ENCODE measurements around the gene FANCC. TPM values are rescaled to one million over a fixed set of nuclear protein-coding genes. Genes with fewer than 3 reads are reported as not detected.

Gene FANCC
- total RNA-seq, 1 experiment from 2014 or later, result 44.7 TPM

DNA sequence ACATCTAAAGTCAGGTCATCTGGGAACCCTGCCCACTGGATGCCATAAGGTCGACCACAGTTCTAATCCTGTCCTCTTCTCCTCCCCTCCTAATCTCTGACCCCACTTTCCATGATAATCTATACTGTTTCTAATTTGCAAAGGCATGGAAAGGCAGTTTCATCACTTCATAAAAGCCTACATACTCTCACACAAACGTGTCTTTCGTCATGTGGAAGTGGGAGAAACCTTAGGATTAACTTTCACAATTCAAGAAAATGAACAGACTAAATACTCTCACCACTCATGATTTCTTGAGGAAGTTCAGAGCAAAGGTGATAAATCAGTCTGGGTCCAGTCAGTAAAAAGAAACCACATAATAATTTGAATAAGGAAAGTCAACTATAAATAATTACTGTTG, 5.5 kb downstream of the FANCC start:
- peaks cover 37% of the 10 kb centered on the region for H3K79me2 ChIP-seq (ENCODE audit: low read depth)
- intact Hi-C loops (cut with micrococcal nuclease; ENCODE audit: unreplicated experiment), result no loop called here
- TF ChIP-seq, protein P1, sequence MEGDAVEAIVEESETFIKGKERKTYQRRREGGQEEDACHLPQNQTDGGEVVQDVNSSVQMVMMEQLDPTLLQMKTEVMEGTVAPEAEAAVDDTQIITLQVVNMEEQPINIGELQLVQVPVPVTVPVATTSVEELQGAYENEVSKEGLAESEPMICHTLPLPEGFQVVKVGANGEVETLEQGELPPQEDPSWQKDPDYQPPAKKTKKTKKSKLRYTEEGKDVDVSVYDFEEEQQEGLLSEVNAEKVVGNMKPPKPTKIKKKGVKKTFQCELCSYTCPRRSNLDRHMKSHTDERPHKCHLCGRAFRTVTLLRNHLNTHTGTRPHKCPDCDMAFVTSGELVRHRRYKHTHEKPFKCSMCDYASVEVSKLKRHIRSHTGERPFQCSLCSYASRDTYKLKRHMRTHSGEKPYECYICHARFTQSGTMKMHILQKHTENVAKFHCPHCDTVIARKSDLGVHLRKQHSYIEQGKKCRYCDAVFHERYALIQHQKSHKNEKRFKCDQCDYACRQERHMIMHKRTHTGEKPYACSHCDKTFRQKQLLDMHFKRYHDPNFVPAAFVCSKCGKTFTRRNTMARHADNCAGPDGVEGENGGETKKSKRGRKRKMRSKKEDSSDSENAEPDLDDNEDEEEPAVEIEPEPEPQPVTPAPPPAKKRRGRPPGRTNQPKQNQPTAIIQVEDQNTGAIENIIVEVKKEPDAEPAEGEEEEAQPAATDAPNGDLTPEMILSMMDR (conservative IDR thresholded peaks at IDR 0.05), result no peak
- TF ChIP-seq EZH2 (IDR thresholded peaks at IDR 0.05; ENCODE audit: low read depth), result no peak
- no peak overlapping the region for H3K4me2 ChIP-seq
- ChIA-PET POLR2A (ENCODE audit: unreplicated experiment) (no interaction called here), CTCF (no interaction called here)
- H3F3A ChIP-seq (ENCODE audit: insufficient read depth, low read depth), result peaks cover 14% of the 10 kb centered on the region; the same call in 1 of the 2 replicates
- no peak overlapping the region for H3K4me3 ChIP-seq
- no peak overlapping the region for H3K27ac ChIP-seq
- no peaks in the 10 kb centered on the region for H4K20me1 ChIP-seq (ENCODE audit: insufficient read depth)
- H2AFZ ChIP-seq, result no peak overlapping the region
- BruUV-seq (replicated peaks), result no TSS peak
- H3K9me3 ChIP-seq (ENCODE audit: insufficient read depth, low read depth), result no peaks in the 10 kb centered on the region; the same call in 1 of the 2 replicates
- no peak for DNase-seq
- H3K9me2 ChIP-seq (ENCODE audit: insufficient read depth), result no peaks in the 10 kb centered on the region
- H3K36me3 ChIP-seq (ENCODE audit: low read depth), result no peaks in the 10 kb centered on the region
- no peaks in the 10 kb centered on the region for H3K27me3 ChIP-seq (ENCODE audit: insufficient read depth, low read depth)
- H3K4me1 ChIP-seq (replicated peaks; ENCODE audit: insufficient read depth), result peaks cover 33% of the 10 kb centered on the region

DNA sequence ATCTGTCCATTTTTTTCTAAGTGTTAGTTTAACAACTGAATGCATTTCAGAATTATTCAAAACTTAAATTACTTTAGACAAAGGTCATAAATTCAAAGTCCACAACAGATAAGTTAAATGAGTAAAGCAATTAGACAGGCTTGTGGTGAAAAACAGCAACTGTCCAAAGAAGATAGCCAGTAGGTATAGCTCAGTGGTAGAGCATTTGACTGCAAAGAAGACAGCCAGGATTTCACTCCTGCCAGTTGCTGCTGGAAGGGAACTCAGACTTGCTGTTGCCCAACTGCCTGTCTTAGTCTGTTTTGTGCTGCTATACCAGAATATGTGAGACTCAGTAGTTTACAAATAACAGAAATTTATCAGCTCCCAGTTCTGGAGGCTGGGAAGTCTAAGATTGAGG, 10.0 kb downstream of the FANCC start:
- Histone ChIP-seq H3K4me2 (no peak overlapping the region), H3K4me1 (replicated peaks; ENCODE audit: insufficient read depth) (peaks cover 14% of the 10 kb centered on the region), H3K9me2 (ENCODE audit: insufficient read depth) (no peaks in the 10 kb centered on the region; the same call in 1 of the 2 replicates), H3K9me3 (ENCODE audit: insufficient read depth, low read depth) (no peaks in the 10 kb centered on the region; the same call in 1 of the 2 replicates), H3K27me3 (ENCODE audit: insufficient read depth, low read depth) (no peaks in the 10 kb centered on the region), H3K79me2 (ENCODE audit: low read depth) (peaks cover 26% of the 10 kb centered on the region; the same call in 1 of the 2 replicates), H3K27ac (no peak overlapping the region), H3F3A (ENCODE audit: insufficient read depth, low read depth) (peaks cover 9% of the 10 kb centered on the region; the same call in 1 of the 2 replicates), H2AFZ (no peak overlapping the region), H3K4me3 (no peak overlapping the region), H3K36me3 (ENCODE audit: low read depth) (no peaks in the 10 kb centered on the region), H4K20me1 (ENCODE audit: insufficient read depth) (no peaks in the 10 kb centered on the region)
- ChIA-PET CTCF (no interaction called here), POLR2A (ENCODE audit: unreplicated experiment) (interaction anchor here (0.6 kb wide), 1 partner anchor 176 kb away, joined by 3 read pairs; no protein-coding TSS in a partner anchor)
- intact Hi-C loops (cut with micrococcal nuclease; ENCODE audit: unreplicated experiment), result loop anchor here (5.0 to 10.0 kb wide), 2 partner anchors 40 to 907 kb away; no protein-coding TSS in a partner anchor
- BruUV-seq (replicated peaks), result no TSS peak
- no peak for DNase-seq
- TF ChIP-seq EZH2 (IDR thresholded peaks at IDR 0.05; ENCODE audit: low read depth), result no peak
- TF ChIP-seq, protein P1 (conservative IDR thresholded peaks at IDR 0.05), result no peak

DNA sequence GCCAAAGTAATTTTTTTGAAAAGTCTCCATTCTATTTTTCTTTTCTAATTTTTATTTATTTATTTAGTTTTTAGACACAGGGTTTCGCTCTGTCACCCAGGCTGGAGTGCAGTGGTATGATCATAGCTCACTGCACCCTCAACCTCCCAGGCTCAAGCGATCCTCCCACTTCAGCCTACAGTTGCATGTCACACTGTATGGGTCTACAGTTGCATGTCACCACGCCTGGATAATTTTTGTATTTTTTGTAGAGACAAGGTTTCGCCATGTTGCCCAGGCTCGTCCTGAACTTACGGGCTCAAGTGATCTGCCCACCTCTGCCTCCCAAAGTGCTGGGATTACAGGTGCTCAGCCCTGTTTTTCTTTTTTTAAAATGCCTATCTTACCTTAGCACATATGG, 10.7 kb downstream of the FANCC start:
- no peak overlapping the region for H3K4me2 ChIP-seq
- peaks cover 6% of the 10 kb centered on the region; the same call in 1 of the 2 replicates for H3F3A ChIP-seq (ENCODE audit: insufficient read depth, low read depth)
- H3K36me3 ChIP-seq (ENCODE audit: low read depth), result no peaks in the 10 kb centered on the region
- ChIA-PET CTCF (interaction anchor here (0.7 kb wide), 1 partner anchor 25 kb away, joined by 3 read pairs; no protein-coding TSS in a partner anchor), POLR2A (ENCODE audit: unreplicated experiment) (no interaction called here)
- no peaks in the 10 kb centered on the region; the same call in 1 of the 2 replicates for H3K9me2 ChIP-seq (ENCODE audit: insufficient read depth)
- TF ChIP-seq, protein P1 (conservative IDR thresholded peaks at IDR 0.05), result no peak
- no peak for TF ChIP-seq EZH2 (IDR thresholded peaks at IDR 0.05; ENCODE audit: low read depth)
- no TSS peak for BruUV-seq (replicated peaks)
- intact Hi-C loops (cut with micrococcal nuclease; ENCODE audit: unreplicated experiment), result loop anchor here (5.0 to 10.0 kb wide), 2 partner anchors 40 to 908 kb away; no protein-coding TSS in a partner anchor
- peaks cover 26% of the 10 kb centered on the region; the same call in 1 of the 2 replicates for H3K79me2 ChIP-seq (ENCODE audit: low read depth)
- no peak for DNase-seq
- H3K9me3 ChIP-seq (ENCODE audit: insufficient read depth, low read depth), result no peaks in the 10 kb centered on the region; the same call in 1 of the 2 replicates
- H3K4me1 ChIP-seq (replicated peaks; ENCODE audit: insufficient read depth), result peaks cover 14% of the 10 kb centered on the region
- no peak overlapping the region for H3K27ac ChIP-seq
- no peak overlapping the region for H2AFZ ChIP-seq
- no peak overlapping the region for H3K4me3 ChIP-seq
- no peaks in the 10 kb centered on the region for H4K20me1 ChIP-seq (ENCODE audit: insufficient read depth)
- H3K27me3 ChIP-seq (ENCODE audit: insufficient read depth, low read depth), result no peaks in the 10 kb centered on the region
